Measurements from ENCODE around the gene TRMT61A.
A peak's percentile ranks its signal among the peaks of the same experiment; 100 is the strongest.
"Not testable (repeated sequence)": the region's sequence is repeated elsewhere in the genome, so short reads cannot be mapped to it uniquely, and the experiment has no call there.

The TRMT61A gene

DNA sequence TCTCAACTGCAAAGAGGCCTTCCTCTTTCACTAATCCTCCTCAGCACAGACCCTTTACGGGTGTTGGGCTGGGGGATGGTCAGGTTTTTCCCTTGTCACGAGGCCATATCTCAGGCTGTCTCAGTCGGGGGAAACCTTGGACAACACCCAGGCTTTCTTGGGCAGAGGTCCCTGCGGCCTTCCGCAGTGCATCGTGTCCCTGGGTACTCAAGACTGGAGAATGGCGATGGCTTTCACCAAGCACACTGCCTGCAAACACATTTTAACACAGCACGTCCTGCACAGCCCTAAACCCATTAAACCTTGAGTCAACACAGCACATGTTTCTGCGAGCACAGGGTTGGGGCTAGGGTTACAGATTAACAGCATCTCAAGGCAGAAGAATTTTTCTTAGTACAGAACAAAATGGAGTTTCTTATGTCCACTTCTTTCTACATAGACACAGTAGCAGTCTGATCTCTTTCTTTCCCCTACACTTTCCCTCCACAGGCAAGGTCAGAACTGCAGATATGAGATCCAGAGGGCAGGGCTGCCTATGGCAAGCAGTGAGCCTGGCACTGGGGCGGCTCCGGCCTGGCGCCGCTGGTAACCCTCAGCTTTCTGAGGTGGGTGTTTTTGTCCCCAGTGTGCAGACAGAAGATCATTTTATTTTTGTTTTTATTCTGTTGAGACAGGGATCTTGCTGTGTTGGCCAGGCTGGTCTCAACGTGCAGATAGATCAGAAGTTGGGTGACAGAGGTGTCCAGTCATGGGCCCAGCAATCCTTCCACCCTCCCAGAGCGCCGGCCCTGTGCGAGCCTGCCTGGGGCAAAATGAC, 3.4 kb upstream of the TRMT61A start:
- not testable (repeated sequence) for H3K27ac ChIP-seq (ENCODE audit: low read length); H3K36me3 ChIP-seq (ENCODE audit: control insufficient read depth in 1 of 2, insufficient read depth in 2 of 2, low read length in 2 of 2)
- H3K4me1 ChIP-seq (ENCODE audit: control insufficient read depth in 1 of 2, insufficient read depth in 2 of 2, low read length in 2 of 2): peaks cover 11 to 42% of the 10 kb centered on the region in 2 donors

DNA sequence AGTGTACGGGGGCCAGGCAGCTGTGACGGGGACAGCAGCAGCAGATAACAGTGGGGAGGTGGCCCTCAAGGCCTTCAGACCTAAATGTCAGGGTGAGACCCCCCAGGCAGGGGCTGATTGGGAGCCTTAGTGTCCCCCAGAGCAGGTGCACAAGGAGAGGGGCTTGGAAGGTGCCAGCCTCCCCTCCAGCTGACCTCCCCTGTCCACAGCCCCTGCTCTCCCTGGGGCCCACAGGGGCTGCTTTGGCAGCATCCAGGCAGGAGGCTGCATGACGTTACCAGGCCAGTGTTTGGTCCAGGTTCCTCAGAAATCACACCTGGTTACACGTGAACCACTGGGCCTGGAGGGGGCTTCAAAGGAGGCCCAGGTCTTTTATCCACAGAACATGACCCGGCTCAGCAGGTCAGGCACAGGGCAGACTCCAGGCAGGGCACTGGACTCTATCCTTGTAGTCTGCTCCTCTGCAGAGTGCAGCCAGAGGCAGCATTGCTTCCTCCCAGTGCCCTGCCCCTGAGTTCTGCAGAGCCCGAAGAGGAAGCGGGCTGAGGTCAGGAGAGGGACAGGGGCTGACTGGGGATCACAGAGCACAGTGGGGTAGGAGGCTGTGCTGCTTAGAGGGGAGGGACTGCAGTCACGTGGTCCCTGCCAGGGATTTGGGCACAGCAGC, 2.6 kb upstream of the TRMT61A start:
- H3K4me1 ChIP-seq (ENCODE audit: control insufficient read depth in 1 of 2, insufficient read depth in 2 of 2, low read length in 2 of 2): peaks cover 11 to 47% of the 10 kb centered on the region in 2 donors

More for the DNA sequence above, 3.4 kb upstream of the TRMT61A start:
- H3K27me3 ChIP-seq (ENCODE audit: low read depth, low read length); H3K4me3 ChIP-seq (ENCODE audit: low read depth in 1 of 2, low read length in 2 of 2); H3K9me3 ChIP-seq (ENCODE audit: control insufficient read depth in 1 of 2, low read length in 2 of 2): not testable (repeated sequence)

DNA sequence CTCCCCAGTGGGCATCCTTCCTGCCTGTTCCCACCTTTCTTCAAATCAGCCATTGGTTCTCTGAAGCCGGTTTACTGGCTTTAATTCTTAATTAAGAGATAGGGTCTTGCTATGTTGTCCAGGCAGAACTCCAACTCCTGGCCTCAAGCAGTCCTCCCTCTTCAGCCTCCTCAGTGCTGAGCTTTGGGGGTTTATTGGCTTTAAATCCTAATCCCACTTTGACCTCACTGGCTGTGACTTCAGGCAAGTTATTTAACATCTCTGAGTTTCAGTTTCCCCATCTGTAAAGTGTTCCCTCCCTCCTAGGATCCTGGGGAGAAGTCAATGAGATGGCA, 2.1 kb upstream of the TRMT61A start:
- Histone ChIP-seq H3K27me3 (ENCODE audit: low read depth, low read length) (no peaks in the 10 kb centered on the region), H3K9me3 (ENCODE audit: control insufficient read depth in 1 of 2, low read length in 2 of 2) (no peaks in the 10 kb centered on the region), H3K4me1 (ENCODE audit: control insufficient read depth in 1 of 2, insufficient read depth in 2 of 2, low read length in 2 of 2) (peaks cover 11 to 52% of the 10 kb centered on the region in 2 donors), H3K4me3 (ENCODE audit: low read depth in 1 of 2, low read length in 2 of 2) (no peak overlapping the region), H3K27ac (ENCODE audit: low read length) (no peak overlapping the region), H3K36me3 (ENCODE audit: control insufficient read depth in 1 of 2, insufficient read depth in 2 of 2, low read length in 2 of 2) (no peaks in the 10 kb centered on the region)

More for the DNA sequence above, 2.6 kb upstream of the TRMT61A start:
- Histone ChIP-seq H3K36me3 (ENCODE audit: control insufficient read depth in 1 of 2, insufficient read depth in 2 of 2, low read length in 2 of 2) (no peaks in the 10 kb centered on the region), H3K27me3 (ENCODE audit: low read depth, low read length) (no peaks in the 10 kb centered on the region), H3K27ac (ENCODE audit: low read length) (no peak overlapping the region), H3K9me3 (ENCODE audit: control insufficient read depth in 1 of 2, low read length in 2 of 2) (no peaks in the 10 kb centered on the region), H3K4me3 (ENCODE audit: low read depth in 1 of 2, low read length in 2 of 2) (no peak overlapping the region)

DNA sequence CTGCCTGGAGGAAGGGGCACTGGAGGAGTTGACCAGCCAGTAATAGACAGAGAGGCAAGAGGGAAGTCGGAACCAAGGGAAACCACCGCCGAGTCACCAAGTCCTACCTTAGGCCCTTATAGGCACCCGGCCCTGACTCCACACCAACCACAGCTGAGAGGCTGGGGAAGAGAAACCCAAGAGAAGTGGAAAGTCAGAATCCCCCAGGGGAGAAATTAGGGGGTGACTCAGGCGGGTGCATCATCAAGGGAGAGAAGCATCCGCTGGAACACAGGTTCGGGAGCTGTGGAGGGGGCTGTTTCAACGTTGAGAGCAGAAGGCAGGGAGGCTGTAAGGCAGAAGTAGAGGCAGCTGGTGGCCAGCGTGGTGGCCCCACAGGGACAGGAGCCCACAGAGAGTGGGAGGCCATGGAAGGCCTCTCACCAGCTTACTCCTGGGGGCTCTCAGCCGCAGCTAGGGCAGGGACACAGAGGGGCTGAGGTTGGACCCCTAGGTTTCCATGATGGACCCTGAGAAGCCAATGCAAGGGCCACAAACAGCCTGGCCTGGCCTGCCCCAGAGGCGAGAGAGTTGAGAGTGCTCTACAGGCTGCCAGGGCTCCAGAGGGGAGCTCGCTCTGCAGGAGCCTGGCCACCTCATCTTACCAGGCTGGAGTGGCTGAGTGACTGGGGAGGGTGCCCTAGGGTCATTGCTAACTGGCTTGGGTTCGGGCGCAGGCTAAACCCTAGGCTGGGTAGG, 1.4 kb upstream of the TRMT61A start:
- peaks cover 11 to 54% of the 10 kb centered on the region in 2 donors for H3K4me1 ChIP-seq (ENCODE audit: control insufficient read depth in 1 of 2, insufficient read depth in 2 of 2, low read length in 2 of 2)
- H3K27ac ChIP-seq (ENCODE audit: low read length): no peak overlapping the region
- no peaks in the 10 kb centered on the region for H3K9me3 ChIP-seq (ENCODE audit: control insufficient read depth in 1 of 2, low read length in 2 of 2)
- H3K27me3 ChIP-seq (ENCODE audit: low read depth, low read length): no peaks in the 10 kb centered on the region
- H3K36me3 ChIP-seq (ENCODE audit: control insufficient read depth in 1 of 2, insufficient read depth in 2 of 2, low read length in 2 of 2): no peaks in the 10 kb centered on the region
- H3K4me3 ChIP-seq (ENCODE audit: low read depth in 1 of 2, low read length in 2 of 2): no peak overlapping the region

DNA sequence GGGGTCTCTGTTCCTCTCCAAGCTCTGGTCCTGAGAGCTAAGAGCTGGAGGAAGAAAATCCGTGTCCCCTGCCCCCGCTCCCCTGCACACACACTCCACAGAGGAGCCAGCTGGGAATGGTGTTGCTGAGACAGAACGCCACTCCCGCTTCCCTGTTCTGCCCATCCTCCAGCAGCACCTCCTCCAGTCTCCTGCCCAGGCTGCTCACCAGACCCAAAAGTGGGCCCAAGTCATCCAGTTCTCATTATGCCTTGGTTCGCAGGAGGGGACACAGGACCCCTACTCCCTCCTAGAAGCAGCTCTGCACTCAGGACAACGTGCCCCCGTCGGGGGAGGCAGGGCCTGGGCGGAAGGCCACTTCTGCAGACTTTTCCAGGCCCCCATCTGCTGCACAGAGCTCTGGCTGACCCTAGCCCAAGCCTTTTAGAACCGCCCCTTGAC, 830 bp upstream of the TRMT61A start:
- no peaks in the 10 kb centered on the region for H3K36me3 ChIP-seq (ENCODE audit: control insufficient read depth in 1 of 2, insufficient read depth in 2 of 2, low read length in 2 of 2)
- peak overlapping the region; percentile 60 to 98 for H3K4me3 ChIP-seq (ENCODE audit: low read depth in 1 of 2, low read length in 2 of 2)
- no peaks in the 10 kb centered on the region for H3K27me3 ChIP-seq (ENCODE audit: low read depth, low read length)
- H3K9me3 ChIP-seq (ENCODE audit: control insufficient read depth in 1 of 2, low read length in 2 of 2): no peaks in the 10 kb centered on the region
- H3K4me1 ChIP-seq (ENCODE audit: control insufficient read depth in 1 of 2, insufficient read depth in 2 of 2, low read length in 2 of 2): peaks cover 11 to 55% of the 10 kb centered on the region in 2 donors
- peak overlapping the region; percentile 74 for H3K27ac ChIP-seq (ENCODE audit: low read length)

DNA sequence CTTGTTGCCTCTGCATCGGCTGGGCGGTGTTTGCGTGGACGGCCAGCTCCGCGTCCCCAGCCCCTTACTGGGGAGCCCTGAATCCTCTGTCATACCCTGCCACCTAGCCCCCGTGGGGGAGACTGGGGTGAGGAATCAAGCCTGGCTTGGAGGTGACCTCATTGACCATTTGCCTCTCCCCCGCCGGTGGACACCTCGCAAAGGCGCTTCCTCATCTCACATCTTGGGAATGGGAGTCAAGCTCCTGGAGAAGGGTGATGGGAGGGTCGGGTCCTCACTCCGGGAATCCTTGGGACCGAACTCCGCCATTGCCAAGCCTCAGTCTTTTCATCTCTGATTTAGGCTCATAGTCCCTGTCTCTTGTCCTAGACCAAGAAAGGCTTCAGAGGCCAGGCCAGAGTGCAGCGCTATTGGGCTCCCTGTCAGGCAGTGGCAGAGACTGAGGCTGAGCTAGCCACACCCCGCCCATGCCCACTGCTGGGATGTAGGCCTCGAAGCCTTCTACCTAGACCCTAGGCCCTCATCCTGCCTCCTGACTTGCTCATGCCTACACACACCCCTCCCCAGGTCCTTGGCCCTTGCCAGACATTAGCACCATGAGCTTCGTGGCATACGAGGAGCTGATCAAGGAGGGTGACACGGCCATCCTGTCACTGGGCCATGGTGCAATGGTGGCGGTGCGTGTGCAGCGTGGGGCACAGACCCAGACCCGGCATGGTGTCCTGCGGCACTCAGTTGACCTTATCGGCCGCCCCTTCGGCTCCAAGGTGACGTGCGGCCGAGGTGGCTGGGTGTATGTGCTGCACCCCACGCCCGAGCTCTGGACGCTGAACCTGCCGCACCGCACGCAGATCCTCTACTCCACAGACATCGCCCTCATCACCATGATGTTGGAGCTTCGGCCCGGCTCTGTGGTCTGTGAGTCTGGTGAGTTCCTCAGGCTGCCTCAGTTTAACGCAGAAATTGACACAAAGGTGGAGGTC, 678 bp downstream of the TRMT61A start:
- H3K27ac ChIP-seq (ENCODE audit: low read length): peak overlapping the region; percentile 74
- H3K4me1 ChIP-seq (ENCODE audit: control insufficient read depth in 1 of 2, insufficient read depth in 2 of 2, low read length in 2 of 2): peaks cover 11 to 66% of the 10 kb centered on the region in 2 donors
- H3K9me3 ChIP-seq (ENCODE audit: control insufficient read depth in 1 of 2, low read length in 2 of 2): no peaks in the 10 kb centered on the region
- peak overlapping the region; percentile 88 to 98 for H3K4me3 ChIP-seq (ENCODE audit: low read depth in 1 of 2, low read length in 2 of 2)
- H3K36me3 ChIP-seq (ENCODE audit: control insufficient read depth in 1 of 2, insufficient read depth in 2 of 2, low read length in 2 of 2): no peaks in the 10 kb centered on the region
- no peaks in the 10 kb centered on the region for H3K27me3 ChIP-seq (ENCODE audit: low read depth, low read length)

DNA sequence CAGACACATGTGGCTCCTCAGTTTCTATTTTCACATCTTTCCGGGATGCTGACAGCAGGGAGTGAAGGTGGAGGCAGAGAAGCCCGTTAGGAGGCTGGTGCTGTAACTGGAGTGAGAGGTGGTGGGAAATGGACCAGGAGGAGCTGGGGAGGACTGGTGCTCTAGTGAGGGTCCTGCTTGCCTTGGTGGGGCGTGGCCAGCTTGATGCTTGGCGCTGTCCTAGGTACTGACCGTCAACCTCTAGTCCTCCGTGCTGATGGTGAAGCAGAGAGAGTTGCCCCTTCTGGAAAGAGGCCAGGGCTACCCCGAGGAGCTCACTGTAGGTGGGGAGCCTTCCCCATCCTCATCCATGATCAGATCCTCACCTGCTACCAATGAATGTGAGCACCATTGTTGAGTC, 1.4 kb downstream of the TRMT61A start:
- Histone ChIP-seq H3K9me3 (ENCODE audit: control insufficient read depth in 1 of 2, low read length in 2 of 2) (no peaks in the 10 kb centered on the region), H3K36me3 (ENCODE audit: control insufficient read depth in 1 of 2, insufficient read depth in 2 of 2, low read length in 2 of 2) (no peaks in the 10 kb centered on the region), H3K4me1 (ENCODE audit: control insufficient read depth in 1 of 2, insufficient read depth in 2 of 2, low read length in 2 of 2) (peaks cover 11 to 73% of the 10 kb centered on the region in 2 donors), H3K4me3 (ENCODE audit: low read depth in 1 of 2, low read length in 2 of 2) (peak overlapping the region in 1 of 2 donors; percentile 98), H3K27me3 (ENCODE audit: low read depth, low read length) (no peaks in the 10 kb centered on the region), H3K27ac (ENCODE audit: low read length) (no peak overlapping the region)

DNA sequence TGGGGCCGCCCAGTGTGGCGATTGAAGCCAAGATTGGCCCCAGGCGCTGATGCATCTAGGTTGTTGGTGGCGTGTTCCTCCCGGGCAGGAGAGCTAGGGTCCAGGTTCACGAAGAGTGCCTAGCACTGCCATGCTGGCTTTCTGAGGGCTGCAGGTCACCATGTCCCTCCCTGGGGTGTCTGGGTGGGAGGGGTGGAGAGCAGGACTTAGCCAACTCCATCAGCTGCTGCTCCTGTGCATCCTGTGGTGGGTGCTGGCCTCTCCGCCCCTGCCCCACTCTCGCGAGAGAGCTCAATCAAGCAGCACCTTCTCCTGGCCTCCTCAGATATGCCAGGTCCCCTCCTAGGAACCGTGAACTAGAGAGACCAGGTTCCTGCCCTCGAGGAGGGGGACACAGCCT, 1.8 kb downstream of the TRMT61A start:
- H3K4me3 ChIP-seq (ENCODE audit: low read depth in 1 of 2, low read length in 2 of 2): peak overlapping the region in 1 of 2 donors; percentile 98

DNA sequence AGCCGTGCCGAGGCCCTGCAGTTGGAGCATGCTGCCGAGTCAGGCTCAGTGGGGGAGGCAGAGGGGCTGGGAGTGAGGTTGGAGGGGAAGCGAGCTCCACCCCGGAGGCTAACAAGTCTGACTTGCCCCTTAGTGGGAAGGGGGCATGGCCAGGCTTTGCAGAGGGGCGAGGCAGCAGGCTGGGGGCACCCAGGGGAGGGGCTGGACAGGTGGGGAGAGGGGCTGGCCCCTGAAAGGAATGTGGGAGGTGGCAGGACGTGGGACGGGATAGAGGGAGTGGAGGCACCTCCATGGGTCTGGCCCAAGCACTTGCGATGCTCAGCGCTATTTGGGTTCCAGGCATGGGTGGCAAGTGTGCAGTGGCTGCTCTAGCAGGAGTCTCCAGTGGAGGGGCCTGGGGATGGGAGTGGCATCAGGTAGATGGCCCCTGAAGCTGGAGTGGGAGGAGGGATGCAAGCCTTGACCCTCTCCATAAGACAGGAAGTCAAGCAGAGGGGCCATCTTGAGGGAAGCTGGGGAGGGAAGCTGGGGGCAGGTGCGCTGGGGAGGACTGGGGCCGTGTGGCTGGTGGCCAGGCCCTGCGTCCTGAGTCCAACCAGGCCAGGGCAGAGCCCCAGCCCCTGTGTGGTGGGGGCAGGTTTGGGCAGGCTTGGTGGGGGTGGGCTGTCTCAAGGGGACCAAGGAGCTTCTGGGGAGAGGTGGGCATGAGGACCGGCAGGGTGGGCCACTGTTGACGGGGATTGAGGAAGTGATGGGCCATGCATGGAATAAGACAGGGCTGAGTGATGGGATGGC, 2.6 kb downstream of the TRMT61A start:
- Histone ChIP-seq H3K9me3 (ENCODE audit: control insufficient read depth in 1 of 2, low read length in 2 of 2) (no peaks in the 10 kb centered on the region), H3K36me3 (ENCODE audit: control insufficient read depth in 1 of 2, insufficient read depth in 2 of 2, low read length in 2 of 2) (no peaks in the 10 kb centered on the region), H3K4me3 (ENCODE audit: low read depth in 1 of 2, low read length in 2 of 2) (no peak overlapping the region), H3K27ac (ENCODE audit: low read length) (no peak overlapping the region), H3K4me1 (ENCODE audit: control insufficient read depth in 1 of 2, insufficient read depth in 2 of 2, low read length in 2 of 2) (peaks cover 11 to 81% of the 10 kb centered on the region in 2 donors), H3K27me3 (ENCODE audit: low read depth, low read length) (no peaks in the 10 kb centered on the region)

More for the DNA sequence above, 1.8 kb downstream of the TRMT61A start:
- Histone ChIP-seq H3K36me3 (ENCODE audit: control insufficient read depth in 1 of 2, insufficient read depth in 2 of 2, low read length in 2 of 2) (no peaks in the 10 kb centered on the region), H3K4me1 (ENCODE audit: control insufficient read depth in 1 of 2, insufficient read depth in 2 of 2, low read length in 2 of 2) (peaks cover 11 to 77% of the 10 kb centered on the region in 2 donors), H3K27me3 (ENCODE audit: low read depth, low read length) (no peaks in the 10 kb centered on the region), H3K9me3 (ENCODE audit: control insufficient read depth in 1 of 2, low read length in 2 of 2) (no peaks in the 10 kb centered on the region), H3K27ac (ENCODE audit: low read length) (no peak overlapping the region)
